HL-60/S4 treated with retinoic acid at 250 ng/mL for 4 days and 3 days (cell line): ENCODE results near the gene RPUSD2.
"Not testable (repeated sequence)": the region's sequence is repeated elsewhere in the genome, so short reads cannot be mapped to it uniquely, and the experiment has no call there.

ENCODE experiments used
- in situ Hi-C: fragments of 300-500 bp; cut with MboI; formaldehyde crosslinking; loops from 2 replicates; pipeline ENCODE4 v1.7.0; 2022; ENCODE audit warnings: low sequenced_read_pairs

Gene RPUSD2

GRCh38 chr15:40565333-40566238, 3.5 kb upstream of the RPUSD2 start:
- in situ Hi-C loops: no loop called here

- in situ Hi-C loops: no loop called here
Observed at GRCh38 chr15:40567111-40567510, 2.0 kb upstream of the RPUSD2 start.

- in situ Hi-C loops: no loop called here
Observed at GRCh38 chr15:40575113-40575512, 6.0 kb downstream of the RPUSD2 start.

DNA sequence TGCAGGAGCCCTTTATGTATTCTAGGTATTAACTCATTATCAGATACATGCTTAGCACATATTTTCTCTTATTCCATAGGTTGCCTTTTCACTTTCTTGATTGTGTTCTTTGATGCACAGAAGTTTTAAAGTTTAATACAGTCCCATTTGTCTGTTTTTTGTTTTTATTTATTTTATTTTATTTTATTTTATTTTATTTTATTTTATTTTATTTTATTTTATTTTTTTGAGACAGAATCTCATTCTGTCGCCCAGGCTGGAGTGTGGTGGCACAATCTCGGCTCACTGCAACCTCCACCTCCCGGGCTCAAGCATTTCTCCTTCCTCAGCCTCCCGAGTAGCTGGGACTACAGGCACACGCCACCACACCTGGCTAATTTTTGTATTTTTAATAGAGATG, 7.8 kb downstream of the RPUSD2 start:
- in situ Hi-C loops: not testable (repeated sequence)

DNA sequence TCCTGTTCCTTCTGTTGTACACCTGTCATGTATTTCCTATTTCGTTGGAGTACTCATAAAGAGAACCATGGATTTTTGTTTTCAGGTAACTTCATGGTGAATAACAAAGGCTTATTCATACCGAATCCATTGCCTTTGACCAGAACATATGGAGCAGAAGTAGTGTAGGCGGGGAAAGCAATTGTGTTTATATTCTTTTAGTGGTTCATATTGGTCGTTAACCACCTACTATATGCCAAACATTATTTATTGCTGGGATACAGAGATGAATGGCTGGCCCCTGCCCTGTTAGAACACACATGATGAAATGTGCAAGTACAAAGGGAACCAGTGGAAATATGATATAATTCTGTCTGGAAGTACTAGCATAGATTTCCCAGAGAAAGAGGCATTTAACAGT, 9.8 kb downstream of the RPUSD2 start:
- in situ Hi-C loops: no loop called here

GRCh38 chr15:40581796-40582195, 12.7 kb downstream of the RPUSD2 start:
- in situ Hi-C loops: not testable (repeated sequence)

- in situ Hi-C loops: no loop called here
Observed at GRCh38 chr15:40582726-40583246, 13.7 kb downstream of the RPUSD2 start.

DNA sequence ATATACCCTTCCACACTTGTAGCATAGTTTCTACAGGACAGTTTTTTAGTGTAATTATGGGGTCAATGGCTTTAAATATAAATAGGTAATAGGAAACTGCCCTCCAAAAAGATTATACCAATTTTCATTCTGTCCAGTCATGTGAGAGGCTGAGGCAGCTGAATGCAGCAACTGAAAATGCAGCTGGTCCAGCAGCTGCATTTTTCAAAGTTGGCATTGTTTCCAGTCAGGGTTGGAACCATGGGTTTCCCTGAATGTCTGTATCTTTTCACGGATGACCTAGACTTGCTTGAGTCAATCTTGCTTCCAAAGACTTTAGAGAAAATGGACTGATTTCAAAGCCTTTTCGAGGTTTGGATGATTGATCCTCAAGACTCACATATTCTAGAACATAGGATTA, 15.1 kb downstream of the RPUSD2 start:
- in situ Hi-C loops: no loop called here

GRCh38 chr15:40590667-40591050, 21.6 kb downstream of the RPUSD2 start:
- in situ Hi-C loops: no loop called here

DNA sequence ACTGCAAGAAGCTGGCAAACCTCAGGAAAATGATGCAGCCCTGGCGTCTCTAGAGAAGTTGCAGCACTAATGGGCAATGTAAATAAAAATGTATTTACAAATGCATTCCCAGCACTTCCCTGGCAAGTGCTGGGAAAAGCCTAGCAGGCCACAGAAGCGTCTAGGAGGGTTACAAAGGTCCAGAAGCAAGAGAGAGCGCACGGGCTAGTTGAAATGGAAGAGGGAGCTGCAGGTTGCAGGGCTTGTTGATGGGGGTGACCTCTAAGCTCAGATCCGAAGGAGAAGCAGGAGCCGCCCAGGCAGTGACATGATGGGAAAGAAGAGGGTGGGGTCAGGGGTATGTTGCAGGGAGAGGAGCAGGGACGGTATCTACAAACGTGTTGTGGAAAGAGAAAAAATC, 22.3 kb downstream of the RPUSD2 start:
- in situ Hi-C loops: no loop called here

DNA sequence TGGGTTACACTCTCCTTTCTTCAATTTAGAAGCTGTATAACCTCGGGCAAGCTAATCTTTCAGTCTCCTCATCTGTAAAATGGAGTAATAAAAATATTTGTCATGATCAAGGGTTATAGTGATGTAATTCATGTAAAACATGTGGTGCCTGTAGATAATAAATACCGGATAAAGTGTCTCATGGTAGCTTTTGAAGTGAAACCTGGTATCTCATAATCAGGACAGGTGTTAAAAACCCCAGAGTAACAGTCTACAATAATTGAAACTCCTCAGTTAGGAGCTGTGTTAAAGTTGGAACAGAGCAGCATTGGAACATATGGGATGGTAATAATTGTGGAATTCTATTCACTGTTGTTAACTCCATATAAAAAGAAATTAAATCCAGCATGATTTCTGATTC, 24.1 kb downstream of the RPUSD2 start:
- in situ Hi-C loops: no loop called here

DNA sequence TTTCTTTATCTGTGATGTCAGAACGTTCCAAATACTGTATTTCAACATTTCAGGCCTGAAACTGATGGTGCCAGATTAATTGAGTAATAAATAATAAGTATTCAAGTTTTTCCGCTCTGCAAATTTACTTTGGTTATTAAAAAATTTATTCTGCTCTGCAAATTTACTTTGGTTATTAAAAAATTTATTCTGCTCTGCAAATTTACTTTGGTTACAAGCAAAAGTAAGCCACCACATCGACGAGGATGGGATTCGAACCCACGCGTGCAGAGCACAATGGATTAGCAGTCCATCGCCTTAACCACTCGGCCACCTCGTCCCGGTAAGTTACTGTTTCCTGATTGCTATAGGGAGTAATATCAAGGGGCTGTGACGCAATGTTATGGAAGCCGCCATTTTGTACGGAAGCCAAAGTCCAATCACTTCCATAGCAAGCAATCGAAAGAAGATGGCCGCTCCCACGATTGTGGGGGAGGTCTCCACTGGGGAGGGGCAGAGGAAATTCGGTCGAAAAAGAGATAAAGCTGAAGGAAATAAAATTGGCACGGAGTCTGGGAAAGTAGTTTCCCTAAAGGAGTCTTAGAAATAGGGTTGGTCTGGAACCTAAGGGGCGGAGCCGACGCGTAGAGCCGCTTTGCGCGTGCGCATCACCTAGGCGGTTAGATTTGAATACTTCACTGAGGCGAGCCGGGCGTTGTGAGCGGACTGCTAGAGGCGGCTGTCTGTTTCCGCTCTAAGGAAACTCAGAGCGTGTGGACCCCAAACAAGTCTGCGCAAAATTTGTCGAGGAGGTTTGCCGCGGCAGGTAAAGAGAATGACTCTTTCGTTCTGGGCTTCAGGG, 24.7 kb downstream of the RPUSD2 start, which contains the start of gene KNL1:
KNL1 (plus strand) TSS at position 662 of the 841 bp plus-strand sequence. CDS start 8,683 bp downstream, outside the sequence.
- in situ Hi-C loops: no loop called here

GRCh38 chr15:40594429-40594836, 25.3 kb downstream of the RPUSD2 start:
- in situ Hi-C loops: no loop called here

DNA sequence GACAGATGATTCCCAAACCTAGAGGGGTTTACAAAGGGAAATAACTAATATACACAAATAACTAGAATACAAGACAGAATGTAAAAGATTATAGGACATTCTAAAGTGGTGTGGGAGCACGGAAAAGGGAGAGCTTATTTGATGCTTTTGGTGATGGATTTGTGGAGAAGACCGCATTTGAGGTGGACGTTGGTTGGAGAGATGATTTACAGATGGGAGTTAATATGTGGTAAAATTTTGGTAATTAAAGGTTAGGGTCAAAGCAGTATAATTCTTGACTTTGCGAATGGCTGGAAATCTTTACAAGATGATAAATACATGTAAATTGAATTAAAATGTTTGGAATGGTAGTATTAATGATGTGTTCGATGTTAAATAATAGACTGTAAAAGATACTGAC, 26.1 kb downstream of the RPUSD2 start:
- in situ Hi-C loops: no loop called here

DNA sequence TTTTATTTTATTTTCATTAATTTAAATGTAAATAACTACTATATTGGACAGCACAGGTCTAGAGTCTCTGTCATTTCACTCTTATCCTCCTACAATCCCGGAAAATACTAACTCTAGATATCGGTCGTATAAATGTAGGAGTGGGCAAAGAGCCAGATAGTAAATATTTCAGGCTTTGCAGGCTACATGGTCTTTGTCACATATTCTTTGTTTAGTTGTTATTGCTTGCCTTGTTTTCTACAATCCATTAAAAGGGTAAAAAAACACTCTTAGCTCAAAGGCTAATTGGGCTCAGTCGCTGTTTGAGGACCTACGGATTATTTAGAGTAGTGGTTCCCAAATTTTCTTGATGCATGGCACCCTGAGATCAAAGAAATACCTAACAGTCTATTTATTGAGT, 26.7 kb downstream of the RPUSD2 start:
- in situ Hi-C loops: no loop called here

- in situ Hi-C loops: no loop called here
Observed at GRCh38 chr15:40597024-40597423, 27.9 kb downstream of the RPUSD2 start.

DNA sequence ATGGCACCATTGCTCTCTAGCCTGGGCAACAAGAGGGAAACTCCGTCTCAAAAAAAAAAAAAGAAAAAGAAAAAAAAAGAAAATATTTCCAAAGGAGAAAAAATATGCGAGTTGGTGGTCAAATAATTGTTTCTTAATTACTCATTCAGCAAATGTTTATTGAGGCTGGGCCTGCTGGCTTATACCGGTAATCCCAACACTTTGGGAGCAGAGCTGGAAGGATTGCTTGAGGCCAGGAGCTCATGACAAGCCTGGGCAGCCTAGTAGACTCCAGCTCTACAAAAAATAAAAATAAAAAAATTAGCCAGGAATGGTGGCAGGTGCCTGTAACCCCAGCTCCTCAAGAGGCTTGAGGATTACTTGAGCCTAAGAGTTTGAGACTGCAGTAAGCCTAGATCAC, 29.0 kb downstream of the RPUSD2 start:
- in situ Hi-C loops: no loop called here

DNA sequence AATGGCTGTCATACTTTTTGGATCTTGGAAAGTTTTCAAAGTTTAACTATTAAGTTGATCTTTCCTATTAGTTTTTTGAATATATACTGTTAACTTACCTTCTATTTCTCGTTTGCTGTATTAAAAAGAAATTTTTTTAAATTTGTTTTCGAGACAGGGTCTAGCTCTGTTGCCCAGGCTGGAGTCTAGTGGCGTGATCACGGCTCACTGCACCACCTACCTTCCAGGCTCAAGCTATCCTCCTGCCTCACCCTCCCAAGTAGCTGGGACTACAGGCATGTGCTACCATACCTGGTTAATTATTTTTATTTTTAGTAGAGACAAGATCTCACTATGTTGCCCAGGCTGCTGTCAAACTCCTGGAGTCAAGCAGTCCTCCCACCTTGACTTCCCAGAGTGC, 29.6 kb downstream of the RPUSD2 start:
- in situ Hi-C loops: no loop called here

- in situ Hi-C loops: no loop called here
Observed at GRCh38 chr15:40600956-40601355, 31.9 kb downstream of the RPUSD2 start.

DNA sequence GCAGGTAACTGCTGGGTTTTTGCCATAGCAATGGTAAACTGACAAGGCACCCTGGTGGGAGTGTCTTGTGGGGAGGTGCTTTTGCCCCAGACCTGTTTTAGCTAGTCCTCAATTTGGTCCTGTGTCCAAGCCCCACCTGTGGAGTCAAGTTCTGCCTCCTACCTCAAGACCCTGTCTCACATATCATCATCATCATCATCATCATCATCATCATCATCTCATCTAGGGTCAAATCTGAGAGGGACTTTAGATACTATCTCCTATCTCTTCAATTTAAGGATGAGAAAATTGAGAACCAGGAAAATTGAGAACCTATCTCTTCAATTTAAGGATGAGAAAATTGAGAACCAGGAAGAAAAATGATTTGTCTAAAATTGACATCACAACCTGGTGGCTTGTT, 34.8 kb downstream of the RPUSD2 start:
- in situ Hi-C loops: no loop called here

DNA sequence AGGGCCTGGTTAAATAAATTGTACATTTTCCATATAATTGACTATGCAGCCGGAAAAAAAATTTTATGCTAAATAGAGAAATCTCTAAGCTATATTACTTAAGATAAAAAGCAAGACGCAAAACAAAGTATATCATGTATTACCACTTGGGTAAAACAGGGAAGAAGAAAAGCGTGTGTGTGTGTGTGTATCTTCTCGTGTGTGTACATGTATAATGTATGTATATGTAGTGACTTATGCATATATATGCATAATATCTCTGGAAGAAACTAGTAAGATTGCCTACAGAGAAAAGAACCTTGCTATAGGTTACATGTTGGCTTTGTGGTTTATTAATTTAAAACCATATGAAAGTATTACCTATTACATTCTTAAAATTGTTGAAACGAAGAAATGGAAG, 44.0 kb downstream of the RPUSD2 start:
- in situ Hi-C loops: no loop called here

GRCh38 chr15:40618023-40618422, 48.9 kb downstream of the RPUSD2 start:
- in situ Hi-C loops: no loop called here
